Brain microvascular endothelial cell (primary cell): ENCODE measurements around the gene GRID2.

ENCODE experiments used
- DNase-seq: peaks from one replicate; pipeline ENCODE4 v3.0.0-alpha.2; 2020
- H3K27ac ChIP-seq: fragments of 250-450 bp; sonication (Bioruptor Pico); 2 replicates; pipeline ENCODE4 v1.5.1; 2020; ENCODE audit warnings: mild to moderate bottlenecking, moderate library complexity
- H3K27me3 ChIP-seq: fragments of 250-450 bp; sonication (Bioruptor Pico); replicated peaks from 2 replicates; pipeline ENCODE4 v1.5.1; 2020; ENCODE audit warnings: mild to moderate bottlenecking
- H3K36me3 ChIP-seq: fragments of 250-450 bp; sonication (Bioruptor Pico); replicated peaks from 2 replicates; pipeline ENCODE4 v1.5.1; 2020; ENCODE audit warnings: mild to moderate bottlenecking
- H3K4me3 ChIP-seq: 2 replicates; pipeline ENCODE4 v1.5.1; 2011; ENCODE audit warnings: low read depth, mild to moderate bottlenecking, control low read depth, low read length, moderate library complexity
- CTCF ChIP-seq: IDR thresholded peaks from 2 replicates; pipeline ENCODE4 v1.5.1; 2011; ENCODE audit warnings: low read depth, mild to moderate bottlenecking, moderate library complexity, low read length, control low read depth, inconsistent platforms; ENCODE audit errors: missing control alignments
- in situ Hi-C: cut with HindIII; loops from 2 replicates; pipeline ENCODE4 v1.10.0; 2017; ENCODE audit warnings: low sequenced_read_pairs, low pct_ligation_motif_present

Gene GRID2

GRCh38 chr4:92988301-92988700 lies 684.5 kb downstream of the GRID2 start:
- no peak for TF ChIP-seq CTCF
- Histone ChIP-seq H3K27me3 (no peaks in the 10 kb centered on the region), H3K36me3 (no peaks in the 10 kb centered on the region), H3K27ac (no peak overlapping the region), H3K4me3 (no peak overlapping the region)
- DNase-seq, result no peak
- in situ Hi-C loops, result no loop called here

GRCh38 chr4:92992758-92993157 lies 689.0 kb downstream of the GRID2 start:
- Histone ChIP-seq H3K27me3 (no peaks in the 10 kb centered on the region), H3K4me3 (no peak overlapping the region), H3K27ac (no peak overlapping the region), H3K36me3 (no peaks in the 10 kb centered on the region)
- TF ChIP-seq CTCF, result no peak
- no peak for DNase-seq
- in situ Hi-C loops, result no loop called here

GRCh38 chr4:92994727-92995126 lies 691.0 kb downstream of the GRID2 start:
- DNase-seq, result no peak
- H3K36me3 ChIP-seq, result no peaks in the 10 kb centered on the region
- H3K27ac ChIP-seq, result no peak overlapping the region
- in situ Hi-C loops, result no loop called here
- H3K27me3 ChIP-seq, result no peaks in the 10 kb centered on the region
- no peak overlapping the region for H3K4me3 ChIP-seq
- no peak for TF ChIP-seq CTCF

GRCh38 chr4:92996533-92996932 lies 692.8 kb downstream of the GRID2 start:
- no peak for TF ChIP-seq CTCF
- Histone ChIP-seq H3K27ac (no peak overlapping the region), H3K27me3 (no peaks in the 10 kb centered on the region), H3K4me3 (no peak overlapping the region), H3K36me3 (no peaks in the 10 kb centered on the region)
- no peak for DNase-seq
- in situ Hi-C loops, result no loop called here

GRCh38 chr4:93000910-93001309 lies 697.1 kb downstream of the GRID2 start:
- DNase-seq, result no peak
- no peak overlapping the region for H3K4me3 ChIP-seq
- H3K27ac ChIP-seq, result no peak overlapping the region
- no peaks in the 10 kb centered on the region for H3K27me3 ChIP-seq
- H3K36me3 ChIP-seq, result no peaks in the 10 kb centered on the region
- no peak for TF ChIP-seq CTCF
- in situ Hi-C loops, result no loop called here

GRCh38 chr4:93002240-93002639 lies 698.5 kb downstream of the GRID2 start:
- in situ Hi-C loops, result no loop called here
- Histone ChIP-seq H3K36me3 (no peaks in the 10 kb centered on the region), H3K27me3 (no peaks in the 10 kb centered on the region), H3K27ac (no peak overlapping the region), H3K4me3 (no peak overlapping the region)
- no peak for TF ChIP-seq CTCF
- no peak for DNase-seq
